Umbilical cord (tissue), 2 donors: ENCODE results near the gene TRMT11. TPM values are rescaled to one million over a fixed set of nuclear protein-coding genes. Genes with fewer than 3 reads are reported as not detected.
"Not testable (repeated sequence)": the region's sequence is repeated elsewhere in the genome, so short reads cannot be mapped to it uniquely, and the experiment has no call there.

Source experiments
- DNase-seq: peaks from one replicate; pipeline ENCODE4 v3.0.0-alpha.2; 2015; ENCODE audit warnings: low spot score
- total RNA-seq: library from RNA; depleted of rRNA; stranded (reverse); fragments of >200 nt; gene quantifications from one replicate; pipeline ENCODE4 v1.2.3, GENCODE V29; 2014; ENCODE audit warnings: low replicate concordance; ENCODE audit not compliant: insufficient read depth

TRMT11 gene
- total RNA-seq: 19.5 TPM

- peak; percentile 96 for DNase-seq
These were observed at the start of gene TRMT11 for GRCh38 chr6:125986301-125987025. TSS of gene TRMT11 (plus strand) at chr6:125986540. CDS start at chr6:125986551, 11 bp downstream.

GRCh38 chr6:125939026-125939425, 47.3 kb upstream of the TRMT11 start:
- no peak for DNase-seq

GRCh38 chr6:125939791-125940190, 46.5 kb upstream of the TRMT11 start:
- no peak for DNase-seq

GRCh38 chr6:125940247-125941041, 45.9 kb upstream of the TRMT11 start:
- peak; percentile 20 for DNase-seq

- no peak for DNase-seq
These were observed 43.4 kb upstream of the TRMT11 start for GRCh38 chr6:125942672-125943527.

- DNase-seq: no peak
These were observed 42.6 kb upstream of the TRMT11 start for GRCh38 chr6:125943528-125944433.

GRCh38 chr6:125944434-125944816, 41.9 kb upstream of the TRMT11 start:
- DNase-seq: peak; percentile 79

- DNase-seq: no peak
These were observed 41.4 kb upstream of the TRMT11 start for GRCh38 chr6:125944896-125945295.

GRCh38 chr6:125945378-125946141, 40.8 kb upstream of the TRMT11 start:
- DNase-seq: peak; percentile 74

GRCh38 chr6:125947615-125948014, 38.7 kb upstream of the TRMT11 start:
- DNase-seq: peak; percentile 83

- DNase-seq: peak; percentile 28
These were observed 37.9 kb upstream of the TRMT11 start for GRCh38 chr6:125948455-125948854.

GRCh38 chr6:125949069-125949468, 37.3 kb upstream of the TRMT11 start:
- DNase-seq: no peak

GRCh38 chr6:125950293-125950692, 36.0 kb upstream of the TRMT11 start:
- no peak for DNase-seq

GRCh38 chr6:125950716-125951115, 35.6 kb upstream of the TRMT11 start:
- not testable (repeated sequence) for DNase-seq

GRCh38 chr6:125951323-125951722, 35.0 kb upstream of the TRMT11 start:
- peak; percentile 80 for DNase-seq

GRCh38 chr6:125952764-125953501, 33.4 kb upstream of the TRMT11 start:
- DNase-seq: no peak

- no peak for DNase-seq
These were observed 32.9 kb upstream of the TRMT11 start for GRCh38 chr6:125953502-125953875.

- no peak for DNase-seq
These were observed 31.5 kb upstream of the TRMT11 start for GRCh38 chr6:125954735-125955339.

- DNase-seq: no peak
These were observed 30.4 kb upstream of the TRMT11 start for GRCh38 chr6:125955973-125956372.
